Measurements from ENCODE around the gene CLEC2B.
"Not testable (repeated sequence)": the region's sequence is repeated elsewhere in the genome, so short reads cannot be mapped to it uniquely, and the experiment has no call there.

Gene CLEC2B

DNA sequence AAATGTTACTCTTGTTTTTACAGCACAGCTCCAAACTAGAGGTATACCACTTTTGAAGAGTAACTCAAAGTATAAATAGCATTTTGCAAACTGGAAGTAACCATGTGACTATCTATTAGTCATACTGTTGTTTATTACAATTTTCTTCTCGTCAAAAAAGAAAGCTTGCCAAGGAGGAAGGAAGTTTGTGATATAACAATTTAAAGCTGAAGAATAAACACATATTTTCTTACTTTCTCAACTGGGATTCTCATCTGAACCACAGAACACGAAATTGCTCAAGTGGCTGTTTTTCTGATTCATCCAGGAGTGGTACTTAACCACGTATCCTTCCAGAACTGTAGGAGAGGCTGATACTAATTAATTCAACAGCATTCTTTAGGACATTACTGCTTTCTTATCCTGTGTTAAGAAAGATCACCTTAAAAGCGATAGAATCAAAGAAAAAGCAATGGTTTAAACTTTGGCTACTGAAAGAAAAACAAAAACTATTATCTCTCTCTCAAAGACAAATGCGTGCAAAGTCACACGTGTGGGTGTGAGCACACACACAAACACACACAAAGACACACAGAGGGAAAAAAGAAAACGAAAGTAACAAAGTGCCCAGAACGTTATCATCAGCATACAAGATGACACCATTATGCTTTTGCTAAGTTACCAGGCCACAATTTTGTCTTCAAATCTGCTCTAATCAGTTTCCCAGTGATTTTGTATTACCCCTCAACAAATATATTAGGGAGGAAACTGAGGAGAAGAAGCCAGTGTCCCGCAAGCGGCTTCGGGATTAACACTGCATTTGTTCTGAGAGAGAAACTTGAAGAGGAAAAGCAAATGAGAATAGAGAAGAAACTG, at the start of gene CLEC2B:
CLEC2B (minus strand) TSS at position 48 of the 855 bp plus-strand sequence.
- peak; percentile 6 for DNase-seq

DNA sequence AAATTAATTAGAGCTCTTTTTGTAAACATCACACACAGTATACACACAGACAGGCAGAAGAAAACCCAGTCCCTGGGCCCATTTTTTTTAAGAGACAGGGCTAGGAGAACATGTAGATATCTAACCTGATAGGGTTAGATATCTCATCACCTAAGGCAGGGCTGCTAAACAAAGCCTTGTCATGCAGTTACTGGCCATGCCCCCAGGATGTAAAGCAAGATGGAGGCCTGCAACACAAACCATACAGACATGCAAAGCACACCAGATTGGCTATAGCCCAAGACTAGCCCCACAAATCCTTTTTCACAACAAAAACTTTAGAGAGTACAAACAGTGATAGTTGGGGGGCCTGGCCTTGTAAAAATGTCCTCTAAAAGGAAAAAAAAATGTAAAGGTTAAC, 42.6 kb upstream of the CLEC2B start:
- DNase-seq = no peak

DNA sequence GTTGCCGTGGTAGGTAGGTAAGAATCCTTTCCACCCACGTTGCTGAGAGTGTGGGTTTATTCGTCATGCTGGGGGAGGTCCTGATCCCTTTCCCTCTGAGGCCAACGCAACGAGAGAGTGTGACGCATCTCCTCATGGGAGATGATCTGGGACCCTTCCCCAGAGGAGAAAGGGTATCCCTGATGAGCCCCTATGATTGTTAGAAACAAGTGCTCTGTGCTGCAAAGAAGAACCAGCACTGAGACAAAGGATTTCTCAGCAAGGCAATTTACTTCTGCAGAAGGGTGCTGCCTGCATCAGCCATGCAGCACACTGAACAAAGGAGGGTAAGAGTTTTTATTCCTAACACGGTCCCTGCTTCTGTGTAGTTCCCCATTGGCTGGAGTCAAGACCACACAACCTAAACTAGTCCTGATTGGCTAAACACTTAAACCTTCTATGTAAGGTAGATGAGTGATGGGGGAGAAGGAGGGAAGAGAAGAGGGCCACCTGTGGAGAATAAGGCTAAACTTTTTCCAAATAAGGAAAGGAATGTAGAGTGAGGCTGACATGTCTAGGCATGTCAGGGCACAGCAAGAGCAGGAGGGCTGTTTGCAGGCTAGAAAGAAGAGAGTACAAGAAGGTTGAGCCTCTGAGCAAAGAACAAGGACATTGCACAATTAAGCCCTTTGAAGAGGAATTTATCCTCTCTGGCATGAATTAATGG, 41.7 kb upstream of the CLEC2B start:
- DNase-seq = no peak

GRCh38 chr12:9909724-9910123, 40.6 kb upstream of the CLEC2B start:
- DNase-seq = no peak

DNA sequence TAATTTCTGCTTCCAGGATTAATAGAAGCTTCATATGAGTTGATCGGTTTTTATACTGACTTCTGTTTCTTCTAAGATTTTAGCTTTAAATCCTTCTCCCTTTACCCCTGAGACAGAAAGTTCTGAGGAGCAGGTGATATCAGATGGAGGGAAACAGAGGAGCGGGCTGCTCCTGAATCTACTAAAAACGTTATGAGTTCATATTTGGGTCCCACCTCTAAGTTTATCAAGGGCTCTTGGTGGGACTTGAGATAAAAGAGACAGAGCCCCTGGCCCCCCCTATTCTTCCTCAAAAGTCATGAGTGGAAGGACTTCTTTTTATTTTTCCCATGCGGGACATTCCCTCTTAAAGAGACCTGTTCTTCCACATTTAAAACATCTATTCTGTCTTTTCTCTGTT, 39.2 kb upstream of the CLEC2B start:
- no peak for DNase-seq

DNA sequence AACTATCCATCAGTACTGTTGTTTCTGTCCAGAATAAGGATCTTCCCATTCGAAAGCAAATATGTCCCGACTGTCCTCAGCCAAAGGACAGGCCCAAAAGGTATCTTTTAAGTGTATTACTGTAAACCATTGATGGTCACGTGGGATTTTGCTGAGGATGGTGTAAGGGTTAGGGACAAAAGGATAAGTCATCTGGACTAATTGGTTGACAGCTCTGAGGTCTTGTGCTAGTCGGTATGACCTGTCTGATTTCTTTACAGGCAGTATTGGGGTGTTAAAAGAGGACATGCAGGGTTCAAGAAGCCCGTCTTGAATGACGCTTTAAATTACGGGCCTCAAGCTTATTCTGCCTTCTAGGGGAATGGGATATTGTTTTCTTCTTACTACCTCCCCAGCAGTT, 38.6 kb upstream of the CLEC2B start:
- DNase-seq = no peak

DNA sequence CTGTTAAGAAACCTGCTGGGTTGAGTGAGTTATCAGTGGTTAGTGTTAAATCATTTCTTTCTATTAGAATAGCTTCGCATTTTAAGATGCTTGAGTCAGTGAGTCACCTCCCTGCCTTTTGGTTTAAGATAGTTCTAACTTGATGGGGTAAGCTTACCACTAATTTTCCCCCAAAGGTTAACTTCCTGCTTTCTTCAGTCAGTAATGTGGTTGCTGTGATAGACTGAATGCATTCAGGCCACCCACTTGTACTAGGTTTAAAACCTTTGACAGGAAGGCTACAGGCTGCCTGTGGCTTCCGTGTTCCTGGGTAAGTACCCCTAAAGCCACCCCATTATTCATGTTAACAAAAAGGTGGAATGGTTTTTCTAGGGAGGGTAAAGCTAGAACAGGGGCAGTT, 37.7 kb upstream of the CLEC2B start:
- DNase-seq = no peak

GRCh38 chr12:9902539-9903228, 33.5 kb upstream of the CLEC2B start:
- DNase-seq = no peak

DNA sequence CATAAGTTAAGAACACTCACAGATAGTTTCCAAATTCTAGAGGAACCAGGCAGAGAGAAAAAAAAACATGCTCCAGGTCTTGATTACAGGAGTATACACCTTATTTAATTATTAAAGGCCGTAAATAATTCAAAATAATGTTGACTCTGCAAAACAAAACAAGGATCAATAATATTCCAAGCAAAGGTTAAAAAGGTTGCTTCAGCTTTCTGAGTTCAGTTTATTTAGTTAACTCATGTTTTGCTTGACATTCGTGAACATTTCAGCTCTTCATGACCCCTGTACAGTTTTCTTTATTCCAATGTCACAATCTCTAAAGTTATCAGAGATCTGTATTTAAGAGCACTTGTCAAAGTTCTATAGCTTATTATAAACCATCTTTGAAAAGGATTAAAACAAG, 31.8 kb upstream of the CLEC2B start:
- DNase-seq = no peak

DNA sequence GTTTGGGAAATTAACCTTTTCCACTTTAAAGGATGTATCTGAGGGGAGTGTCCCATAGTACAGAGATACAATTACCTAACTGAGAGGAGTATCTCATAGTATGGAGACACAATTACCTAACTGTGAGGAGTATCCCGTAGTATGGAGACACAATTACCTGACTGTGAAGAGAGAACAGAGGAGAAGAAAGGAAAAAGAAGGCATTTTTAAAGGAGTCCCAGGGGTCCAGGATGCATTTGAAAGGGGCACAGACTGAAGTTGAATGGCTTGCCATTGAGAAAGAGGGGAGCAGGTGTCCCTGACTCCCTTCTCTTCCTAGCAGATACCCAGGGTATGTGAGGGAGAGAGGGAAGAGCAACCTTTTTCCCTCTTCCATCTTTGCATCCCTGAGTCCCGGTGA, 30.1 kb upstream of the CLEC2B start:
- no peak for DNase-seq

GRCh38 chr12:9897535-9897934, 28.4 kb upstream of the CLEC2B start:
- DNase-seq = no peak

DNA sequence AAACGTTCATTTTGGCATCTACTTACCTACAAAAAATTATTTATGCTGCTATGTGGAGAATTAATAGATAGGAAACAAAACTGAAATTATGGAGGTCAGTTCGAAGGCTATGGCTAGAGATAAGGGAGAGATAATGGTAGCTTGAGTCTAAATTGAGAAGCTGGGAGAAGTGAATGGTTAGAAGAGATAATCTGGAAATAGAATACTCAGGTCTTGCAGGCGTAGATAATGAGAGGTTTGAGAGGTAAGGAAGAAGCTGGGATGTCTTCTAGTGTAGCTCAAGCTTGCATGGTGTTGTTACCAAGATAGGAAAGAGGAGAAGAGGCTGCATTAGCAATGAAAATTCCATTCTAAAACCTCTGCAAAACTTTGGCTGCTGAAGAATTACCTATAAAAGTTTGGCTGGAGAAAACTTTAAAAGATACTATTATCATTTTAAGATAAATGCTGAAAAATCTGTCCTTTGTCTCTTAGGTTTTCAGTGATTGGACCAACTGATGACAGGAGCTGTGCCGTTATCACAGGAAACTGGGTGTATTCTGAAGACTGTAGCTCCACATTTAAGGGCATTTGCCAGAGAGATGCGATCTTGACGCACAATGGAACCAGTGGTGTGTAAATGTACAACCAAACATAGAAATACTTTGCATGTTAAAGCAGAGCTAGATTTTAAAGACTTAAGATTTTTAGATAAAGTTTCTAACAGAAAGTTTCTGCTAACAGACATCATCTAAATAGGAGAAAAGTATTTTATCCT, 26.2 kb upstream of the CLEC2B start:
- no peak for DNase-seq

DNA sequence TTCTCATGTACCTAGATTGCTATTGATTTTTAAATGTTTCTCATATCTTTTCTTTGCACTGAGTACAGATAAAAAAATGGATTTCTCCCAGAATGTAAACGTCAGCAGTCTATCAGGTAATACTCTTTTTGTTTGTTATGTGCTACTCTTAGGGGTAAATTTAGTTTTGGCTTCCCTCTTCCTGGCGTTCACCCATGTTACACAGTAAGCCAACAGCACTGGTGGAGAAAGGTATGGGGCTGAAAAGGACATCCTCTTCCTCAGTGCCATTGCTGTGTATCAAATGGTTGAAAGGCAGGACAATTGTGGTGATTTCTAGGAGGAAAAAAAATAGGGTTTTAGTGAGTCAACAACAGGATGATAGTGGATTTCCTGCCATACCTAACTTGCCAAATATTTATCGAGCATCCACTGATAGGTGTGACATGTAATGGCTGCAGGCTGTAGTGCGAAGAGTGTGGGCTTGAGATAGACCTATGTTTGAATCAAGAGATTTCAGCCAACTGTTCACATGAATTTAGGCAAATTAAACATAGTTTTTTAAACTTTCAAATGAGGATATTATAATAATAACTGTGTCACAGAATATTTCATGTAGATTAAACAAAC, 19.6 kb upstream of the CLEC2B start:
- no peak for DNase-seq

- no peak for DNase-seq
Observed at GRCh38 chr12:9883175-9883574, 14.0 kb upstream of the CLEC2B start.

GRCh38 chr12:9881988-9882387, 12.8 kb upstream of the CLEC2B start:
- no peak for DNase-seq

- DNase-seq = no peak
Observed at GRCh38 chr12:9881246-9881645, 12.1 kb upstream of the CLEC2B start, which contains the start of gene KLRF2. TSS of gene KLRF2 (plus strand) at chr12:9881489. CDS start at chr12:9881596, 107 bp downstream.

DNA sequence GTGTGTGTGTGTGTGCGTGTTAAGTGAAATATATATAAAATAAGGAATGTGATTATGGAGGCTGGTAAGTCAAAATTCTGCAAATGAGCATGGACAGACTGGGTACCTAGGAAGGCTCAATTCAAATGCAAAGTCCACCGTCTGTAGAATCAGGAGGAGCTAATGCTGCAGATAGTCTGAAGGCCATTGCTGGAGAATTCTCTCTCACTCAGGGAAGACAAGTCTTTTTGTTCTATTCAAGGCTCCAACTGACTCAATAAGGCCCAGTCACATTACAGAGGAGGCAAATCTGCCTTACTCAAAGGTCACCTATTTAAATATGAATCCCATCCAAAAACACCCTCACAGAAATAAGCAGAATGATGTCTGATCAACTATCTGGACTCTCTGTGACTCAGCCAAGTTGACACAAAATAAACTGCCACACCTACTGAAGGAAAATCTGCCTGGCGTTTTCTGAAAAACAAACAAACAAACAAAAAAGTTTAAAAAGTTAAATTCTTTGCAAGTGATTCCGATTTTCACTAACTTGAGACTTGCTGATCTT, 11.5 kb upstream of the CLEC2B start:
- DNase-seq = no peak

- DNase-seq = not testable (repeated sequence)
Observed at GRCh38 chr12:9876120-9876519, 7.0 kb upstream of the CLEC2B start.

GRCh38 chr12:9872742-9873141, 3.6 kb upstream of the CLEC2B start:
- DNase-seq = no peak

DNA sequence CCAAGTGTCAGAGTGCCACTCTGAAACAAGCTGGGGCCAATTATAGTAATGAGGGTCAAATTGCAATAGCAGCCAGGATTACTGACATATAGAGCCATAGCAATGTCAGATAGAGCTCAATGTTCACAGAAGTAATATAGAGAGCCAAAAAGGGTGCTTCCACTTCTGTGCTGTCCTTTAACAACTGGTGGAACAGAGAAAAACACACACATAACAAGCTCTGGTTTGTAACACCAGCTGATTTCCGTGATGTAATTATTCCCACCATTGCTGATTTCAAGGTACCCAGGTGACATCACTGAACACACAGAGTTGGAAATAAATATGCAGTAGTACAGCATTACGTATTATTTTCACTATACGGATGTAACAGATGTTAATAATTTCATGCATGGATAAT, 3.0 kb upstream of the CLEC2B start:
- no peak for DNase-seq

DNA sequence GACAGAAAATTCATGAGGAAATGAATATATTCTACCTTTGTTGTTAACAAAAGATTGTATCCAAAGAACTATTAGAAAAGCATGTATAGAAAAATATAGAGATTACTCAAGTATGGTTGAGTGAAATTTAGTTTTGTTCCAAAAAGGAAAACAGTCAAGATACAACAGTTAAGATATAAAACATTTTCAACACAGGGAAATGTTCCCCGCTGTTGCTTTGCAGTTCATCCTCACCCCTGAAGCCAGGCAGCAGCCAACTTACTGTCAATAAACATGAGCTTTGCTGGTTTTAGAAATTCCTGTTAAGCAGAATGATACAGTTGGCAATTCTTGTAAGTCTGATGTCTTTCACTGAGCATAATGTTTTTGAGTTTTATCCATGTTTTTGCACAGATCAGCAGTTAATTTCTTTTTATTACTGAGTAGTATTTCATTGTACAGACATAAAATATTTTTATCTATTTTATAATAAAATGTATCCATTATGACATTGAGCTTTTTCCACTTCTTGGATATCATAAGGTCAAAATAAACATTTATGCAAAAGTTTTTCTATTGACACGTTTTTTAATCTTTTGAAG, 1.2 kb upstream of the CLEC2B start:
- no peak for DNase-seq

GRCh38 chr12:9868951-9869306, 225 bp downstream of the CLEC2B start:
- no peak for DNase-seq

All from NCI-H510A treated with DMSO at 0.1 percent for 48 hours (cell line).